Heart left ventricle (tissue), 13 donors: ENCODE measurements around the gene HMCN2.

Source experiments
- POLR2A ChIP-seq, 2 donors: fragments of 450-650 bp; IDR thresholded peaks; one replicate each; pipeline ENCODE4 v1.6.1; 2017; ENCODE audit warnings: antibody characterized with exemption in 2 of 2, mild to moderate bottlenecking in 2 of 2, moderate library complexity in 2 of 2
- TF ChIP-seq, protein P1 (sequence below), 12 donors: fragments of 200-600 bp; sonication (generic) in 4 of 12; IDR thresholded peaks; one replicate each; pipeline versions ENCODE4 v1.5.0 to v1.8.0; 2018 to 2022; ENCODE audit warnings: antibody characterized with exemption in 12 of 12, mild to moderate bottlenecking in 5 of 12
- donor health status: ischemic (EF 13 %, LVEDD 7.1; RV severe dilation, severe dysfunction).
- donor health status: DM: no; HTN: yes; CAD: no.
- donor health status: DM: no; HTN: no; CAD: no.
- donor health status: ischemic (EF 25% LVEDD 6.9; RV normal size, moderate dysfunction).
- donor health status: ischemic (EF 25% LVEDD 5.7; RV mildly dilated, moderate dysfunction).
- donor health status: ischemic (EF 35%, LVEDD 5.7; RV mildly dilated, moderate dysfunction).
- donor health status: nonischemic (EF 11% LVEDD 7.7; RV severe dilation, severe dysfunction).
- donor health status: DM: yes; HTN: yes; CAD: no.
- donor health status: PGD.
- donor health status: ischemic (EF 29% LVEDD 5.4; RV normal size, mild dysfunction).
- donor health status: nonischemic (EF 23%, LVEDD 6.1; RV moderate dilation, normal function).

DNA sequence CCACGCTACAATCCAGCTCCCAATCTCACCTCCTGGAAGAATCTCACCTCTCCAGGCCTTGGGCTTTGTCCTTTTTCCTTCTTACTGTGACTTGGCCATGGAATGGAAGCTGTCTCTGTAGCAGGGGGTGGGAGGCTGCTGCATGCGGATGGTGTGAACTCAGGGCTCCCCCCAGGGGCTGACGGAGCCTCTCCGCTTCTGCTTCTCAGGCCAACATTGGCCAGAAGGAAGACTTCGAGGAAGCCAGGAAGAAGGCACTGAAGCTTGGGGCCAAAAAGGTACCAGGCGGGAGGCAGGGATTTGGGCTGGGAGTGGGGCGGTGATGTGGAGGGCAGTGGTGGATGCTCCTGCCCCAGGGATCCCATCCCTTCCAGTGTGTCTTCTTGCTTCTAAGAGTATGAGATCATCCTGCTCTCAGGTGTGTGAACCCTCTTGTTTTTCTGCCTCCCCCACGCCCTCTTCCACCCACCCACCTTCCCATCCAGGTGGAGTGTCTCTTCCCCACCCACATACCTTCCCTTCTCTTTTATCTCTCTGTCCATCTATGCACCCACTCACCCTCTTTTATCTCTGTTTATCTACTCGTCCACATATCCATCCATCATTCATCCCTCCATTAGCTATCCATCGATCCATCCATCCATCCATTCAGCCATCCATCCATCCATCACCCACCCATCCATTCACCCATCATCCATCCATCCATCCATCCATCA is 188.7 kb downstream of the HMCN2 start:
- TF ChIP-seq, protein P1, sequence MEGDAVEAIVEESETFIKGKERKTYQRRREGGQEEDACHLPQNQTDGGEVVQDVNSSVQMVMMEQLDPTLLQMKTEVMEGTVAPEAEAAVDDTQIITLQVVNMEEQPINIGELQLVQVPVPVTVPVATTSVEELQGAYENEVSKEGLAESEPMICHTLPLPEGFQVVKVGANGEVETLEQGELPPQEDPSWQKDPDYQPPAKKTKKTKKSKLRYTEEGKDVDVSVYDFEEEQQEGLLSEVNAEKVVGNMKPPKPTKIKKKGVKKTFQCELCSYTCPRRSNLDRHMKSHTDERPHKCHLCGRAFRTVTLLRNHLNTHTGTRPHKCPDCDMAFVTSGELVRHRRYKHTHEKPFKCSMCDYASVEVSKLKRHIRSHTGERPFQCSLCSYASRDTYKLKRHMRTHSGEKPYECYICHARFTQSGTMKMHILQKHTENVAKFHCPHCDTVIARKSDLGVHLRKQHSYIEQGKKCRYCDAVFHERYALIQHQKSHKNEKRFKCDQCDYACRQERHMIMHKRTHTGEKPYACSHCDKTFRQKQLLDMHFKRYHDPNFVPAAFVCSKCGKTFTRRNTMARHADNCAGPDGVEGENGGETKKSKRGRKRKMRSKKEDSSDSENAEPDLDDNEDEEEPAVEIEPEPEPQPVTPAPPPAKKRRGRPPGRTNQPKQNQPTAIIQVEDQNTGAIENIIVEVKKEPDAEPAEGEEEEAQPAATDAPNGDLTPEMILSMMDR (IDR thresholded peaks at IDR 0.05): no peak
- no peak for TF ChIP-seq POLR2A (IDR thresholded peaks at IDR 0.05)
